IMR-90 (cell line): ENCODE data around the gene PAK4. TPM values are rescaled to one million over a fixed set of nuclear protein-coding genes. Genes with fewer than 3 reads are reported as not detected.

Source experiments
- ATAC-seq: fragments of 200-7000 bp; cut with Tn5 transposase; 2 replicates; pipeline ENCODE4 v1.9.1; 2020; ENCODE audit warnings: low read depth, mild to moderate bottlenecking, moderate library complexity
- BruUV-seq: library from RNA; stranded (reverse); fragments of 400-500 nt; replicated peaks from 2 replicates; lab custom pipeline; 2021; lab: Mats Ljungman, UMichigan
- CTCF ChIA-PET: fragments of 300-600 bp; formaldehyde crosslinking; extraction: SDS; loops from one replicate; lab custom pipeline; 2021; ENCODE audit warnings: antibody characterized with exemption; lab: Yijun Ruan, JAX
- POLR2A ChIA-PET: fragments of 300-600 bp; sonication (Branson Sonifier 250); formaldehyde crosslinking; loops from one replicate; lab custom pipeline; 2022; ENCODE audit warnings: antibody characterized with exemption; ENCODE audit not compliant: unreplicated experiment; lab: Charles Lee
- DNase-seq: peaks from one replicate; pipeline ENCODE4 v3.0.0; 2013
- H2AFZ ChIP-seq: replicated peaks from 2 replicates; pipeline ENCODE3; 2013; ENCODE audit warnings: low read length, mild to moderate bottlenecking; ENCODE audit not compliant: poor library complexity
- H2AK5ac ChIP-seq: 2 replicates; pipeline ENCODE4 v1.6.1; 2013; ENCODE audit warnings: low read depth, low read length, inconsistent platforms
- H2AK9ac ChIP-seq: replicated peaks from 2 replicates; pipeline ENCODE3; 2013; ENCODE audit warnings: mild to moderate bottlenecking, low read depth, low read length, moderate library complexity; ENCODE audit not compliant: poor library complexity
- H2BK120ac ChIP-seq: 2 replicates; pipeline ENCODE4 v1.6.1; 2013; ENCODE audit warnings: low read depth, low read length, inconsistent platforms
- H2BK15ac ChIP-seq: 3 replicates; pipeline ENCODE4 v1.6.1; 2013; ENCODE audit warnings: low read depth, low read length, inconsistent platforms
- H2BK20ac ChIP-seq: 2 replicates; pipeline ENCODE4 v1.6.1; 2013; ENCODE audit warnings: low read depth, mild to moderate bottlenecking, inconsistent platforms, low read length, moderate library complexity
- H2BK5ac ChIP-seq: 2 replicates; pipeline ENCODE4 v1.6.1; 2013; ENCODE audit warnings: mild to moderate bottlenecking, low read depth, low read length, inconsistent platforms; ENCODE audit not compliant: poor library complexity, severe bottlenecking
- H3K14ac ChIP-seq: replicated peaks from 2 replicates; pipeline ENCODE4 v1.6.1; 2013; ENCODE audit warnings: low read depth, low read length, inconsistent platforms
- H3K18ac ChIP-seq: 2 replicates; pipeline ENCODE4 v1.6.1; 2013; ENCODE audit warnings: low read depth, low read length, control low read depth
- H3K23ac ChIP-seq: 2 replicates; pipeline ENCODE4 v1.6.1; 2013; ENCODE audit warnings: low read depth, low read length, inconsistent platforms
- H3K27ac ChIP-seq: 2 replicates; pipeline ENCODE4 v1.5.1; 2013; ENCODE audit warnings: mild to moderate bottlenecking, control low read depth, low read length; ENCODE audit not compliant: insufficient read depth
- H3K27me3 ChIP-seq: 2 replicates; pipeline ENCODE4 v1.6.1; 2013; ENCODE audit warnings: low read length; ENCODE audit not compliant: control insufficient read depth, insufficient read depth
- H3K36me3 ChIP-seq: 2 replicates; pipeline ENCODE4 v1.6.1; 2013; ENCODE audit warnings: low read length, mixed read lengths; ENCODE audit not compliant: control insufficient read depth, insufficient read depth
- H3K4ac ChIP-seq: 2 replicates; pipeline ENCODE4 v1.6.1; 2013; ENCODE audit warnings: low read depth, low read length, inconsistent platforms
- H3K4me1 ChIP-seq: 2 replicates; pipeline ENCODE4 v1.6.1; 2013; ENCODE audit warnings: low read length, mixed read lengths; ENCODE audit not compliant: control insufficient read depth, insufficient read depth
- H3K4me2 ChIP-seq: 2 replicates; pipeline ENCODE4 v1.6.1; 2013; ENCODE audit warnings: low read depth, mild to moderate bottlenecking, control low read depth, low read length, moderate library complexity
- H3K4me3 ChIP-seq: 2 replicates; pipeline ENCODE4 v1.5.1; 2013; ENCODE audit warnings: low read depth, mild to moderate bottlenecking, control low read depth, low read length, moderate library complexity; ENCODE audit not compliant: insufficient read depth
- H3K56ac ChIP-seq: 2 replicates; pipeline ENCODE4 v1.6.1; 2013; ENCODE audit warnings: low read length, inconsistent platforms; ENCODE audit not compliant: insufficient read depth; ENCODE audit errors: extremely low read depth
- H3K79me1 ChIP-seq, 2 experiments: 2 replicates each; pipeline ENCODE4 v1.6.1; 2013; ENCODE audit warnings: low read length in 2 of 2, inconsistent platforms in 1 of 2, low read depth in 1 of 2
- H3K9ac ChIP-seq: 2 replicates; pipeline ENCODE4 v1.6.1; 2013; ENCODE audit warnings: low read depth, low read length, control low read depth
- H3K9me1 ChIP-seq: 2 replicates; pipeline ENCODE4 v1.6.1; 2013; ENCODE audit warnings: low read length, inconsistent platforms; ENCODE audit not compliant: insufficient read depth
- H3K9me3 ChIP-seq: 2 replicates; pipeline ENCODE4 v1.6.1; 2013; ENCODE audit warnings: low read length; ENCODE audit not compliant: control insufficient read depth, insufficient read depth
- H4K20me1 ChIP-seq: 2 replicates; pipeline ENCODE4 v1.6.1; 2013; ENCODE audit warnings: low read length, inconsistent platforms; ENCODE audit not compliant: insufficient read depth
- H4K5ac ChIP-seq: 2 replicates; pipeline ENCODE4 v1.6.1; 2013; ENCODE audit warnings: mild to moderate bottlenecking, low read depth, low read length, control low read depth
- H4K8ac ChIP-seq, 2 experiments: 2 replicates each; pipeline ENCODE4 v1.6.1; 2013; ENCODE audit warnings: low read depth in 2 of 2, low read length in 2 of 2, control low read depth in 1 of 2, inconsistent platforms in 1 of 2
- H4K91ac ChIP-seq: 2 replicates; pipeline ENCODE4 v1.6.1; 2013; ENCODE audit warnings: low read depth, low read length, inconsistent platforms; ENCODE audit not compliant: insufficient read depth
- BHLHE40 ChIP-seq: fragments of 150-350 bp; IDR thresholded peaks from 2 replicates; pipeline ENCODE4 v1.6.1; 2016; ENCODE audit warnings: mild to moderate bottlenecking, low read depth, low read length
- CEBPB ChIP-seq: IDR thresholded peaks from 2 replicates; pipeline ENCODE4 v1.6.1; 2012; ENCODE audit warnings: low read depth, low read length, improper control_type of control experiment
- CHD1 ChIP-seq: IDR thresholded peaks from 2 replicates; pipeline ENCODE4 v1.6.1; 2012; ENCODE audit warnings: low read depth, low read length, improper control_type of control experiment
- CTCF ChIP-seq: conservative IDR thresholded peaks from 2 replicates; pipeline ENCODE4 v1.5.1; 2012; ENCODE audit warnings: mild to moderate bottlenecking, low read depth, low read length, improper control_type of control experiment
- ELK1 ChIP-seq: fragments of 150-350 bp; IDR thresholded peaks from 2 replicates; pipeline ENCODE4 v1.6.1; 2016; ENCODE audit warnings: low read depth, mild to moderate bottlenecking, low read length, moderate library complexity, borderline replicate concordance
- FOS ChIP-seq: fragments of 150-350 bp; IDR thresholded peaks from 2 replicates; pipeline ENCODE4 v1.6.1; 2016; ENCODE audit warnings: low read depth, low read length
- MAFK ChIP-seq: IDR thresholded peaks from 2 replicates; pipeline ENCODE4 v1.6.1; 2012; ENCODE audit warnings: low read depth, low read length, improper control_type of control experiment
- MAZ ChIP-seq: IDR thresholded peaks from 2 replicates; pipeline ENCODE4 v1.6.1; 2012; ENCODE audit warnings: low read depth, mild to moderate bottlenecking, low read length, improper control_type of control experiment, moderate library complexity, borderline replicate concordance
- MXI1 ChIP-seq: IDR thresholded peaks from 2 replicates; pipeline ENCODE4 v1.6.1; 2012; ENCODE audit warnings: low read depth, mild to moderate bottlenecking, low read length, moderate library complexity, borderline replicate concordance
- NFE2L2 ChIP-seq: fragments of 150-350 bp; IDR thresholded peaks from 2 replicates; pipeline ENCODE4 v1.6.1; 2016; ENCODE audit warnings: low read depth, mild to moderate bottlenecking, low read length
- POLR2A ChIP-seq: IDR thresholded peaks from 2 replicates; pipeline ENCODE4 v1.6.1; 2012; ENCODE audit warnings: mild to moderate bottlenecking, low read depth, low read length
- RAD21 ChIP-seq: IDR thresholded peaks from 2 replicates; pipeline ENCODE4 v1.6.1; 2012; ENCODE audit warnings: low read length, improper control_type of control experiment
- RCOR1 ChIP-seq: IDR thresholded peaks from 2 replicates; pipeline ENCODE4 v1.6.1; 2012; ENCODE audit warnings: mild to moderate bottlenecking, low read length, improper control_type of control experiment; ENCODE audit not compliant: insufficient replicate concordance
- RFX5 ChIP-seq: IDR thresholded peaks from 2 replicates; pipeline ENCODE4 v1.8.0; 2012; ENCODE audit warnings: low read depth, mild to moderate bottlenecking, low read length, moderate library complexity
- SMC3 ChIP-seq: fragments of 150-350 bp; IDR thresholded peaks from 2 replicates; pipeline ENCODE4 v1.6.1; 2016; ENCODE audit warnings: low read depth, mild to moderate bottlenecking, antibody characterized with exemption, low read length, moderate library complexity
- USF2 ChIP-seq: fragments of 150-350 bp; IDR thresholded peaks from 2 replicates; pipeline ENCODE4 v1.6.1; 2017; ENCODE audit warnings: mild to moderate bottlenecking, antibody characterized with exemption, low read length, low read depth
- WGBS, 2 experiments: methylation state at CpG; one replicate each; pipeline versions ENCODE4 v1.1.5 to v1.1.7; 2013; ENCODE audit warnings: missing lambda C conversion rate in 2 of 2; ENCODE audit not compliant: insufficient read length in 1 of 2; ENCODE audit errors: extremely low coverage in 2 of 2; 5-methylcytosine and 5-hydroxymethylcytosine counted together
- dilution Hi-C: fragments of 300-500 bp; cut with HindIII; formaldehyde crosslinking; loops from one replicate; pipeline ENCODE4 v1.14.3; 2018; ENCODE audit warnings: low sequenced_read_pairs; ENCODE audit not compliant: unreplicated experiment
- in situ Hi-C: fragments of 300-500 bp; cut with MboI; formaldehyde crosslinking; loops from 3 replicates; pipeline ENCODE4 v1.14.3; 2019; ENCODE audit warnings: low sequenced_read_pairs, inconsistent platforms, mixed read lengths
- intact Hi-C: fragments of 100-400 bp; cut with micrococcal nuclease; formaldehyde crosslinking; loops from 2 replicates; pipeline ENCODE4 v1.10.0; 2022
- polyA plus RNA-seq, 3 experiments: library from polyadenylated mRNA; depleted of rRNA; stranded (reverse); fragments of >200 nt; gene quantifications; 2 replicates each; pipeline ENCODE4 v1.2.3, GENCODE V29; 2012; ENCODE audit warnings: low replicate concordance in 1 of 3
- total RNA-seq: library from RNA; depleted of rRNA; stranded (reverse); fragments of >200 nt; gene quantifications from 2 replicates; pipeline ENCODE4 v1.2.3, GENCODE V29; 2012

PAK4 gene
- total and polyA plus RNA-seq, 2 of the 4 experiments (the other 2 are of a cell fraction): 2.0 to 27.2 TPM

- no peak overlapping the region for H3K27ac ChIP-seq
- in situ Hi-C loops (no loop called here), dilution Hi-C loops (no loop called here), intact Hi-C loops (no loop called here)
- TF ChIP-seq RCOR1 (no peak), USF2 (no peak), FOS (no peak), BHLHE40 (no peak), RFX5 (no peak), ELK1 (no peak), CTCF (no peak), MXI1 (no peak), CHD1 (no peak), POLR2A (no peak), CEBPB (no peak), NFE2L2 (no peak), MAZ (no peak), MAFK (no peak), SMC3 (no peak), RAD21 (no peak)
- H3K4ac ChIP-seq: 0 out of 2 replicates have a peak overlapping the region, but pooled peaks have one; percentile 6
- peak overlapping the region; percentile 44 for H2AK9ac ChIP-seq
- no TSS peak for BruUV-seq
- peaks cover 2% of the 10 kb centered on the region; the same call in 1 of the 2 replicates for H3K9me1 ChIP-seq
- H3K18ac ChIP-seq: no peak overlapping the region
- H2AK5ac ChIP-seq: 0 out of 2 replicates have a peak overlapping the region, but pooled peaks have one; percentile 24
- peaks cover 10% of the 10 kb centered on the region; the same call in 1 of the 2 replicates for H3K4me1 ChIP-seq
- 60% methylated on average over 1 of the region's 18 CpGs; no CpG with 5 or more reads in 1 of the 2 experiments for WGBS, 2 experiments
- no peak overlapping the region for H4K5ac ChIP-seq
- ATAC-seq (no peak), DNase-seq (peak; percentile 35)
- H3K14ac ChIP-seq: no peak overlapping the region; the same call in 1 of the 2 replicates
- H3K4me3 ChIP-seq: no peak overlapping the region
- H4K8ac ChIP-seq: no peak overlapping the region
- H2BK120ac ChIP-seq: no peak overlapping the region
- H2BK15ac ChIP-seq: no peak overlapping the region
- no peak overlapping the region for H3K9ac ChIP-seq
- no peak overlapping the region for H2BK5ac ChIP-seq
- H3K4me2 ChIP-seq: no peak overlapping the region
- H3K56ac ChIP-seq: no peak overlapping the region
- H3K27me3 ChIP-seq: no peaks in the 10 kb centered on the region
- peaks cover 62% of the 10 kb centered on the region for H4K20me1 ChIP-seq
- no peaks in the 10 kb centered on the region for H3K9me3 ChIP-seq
- H3K23ac ChIP-seq: no peak overlapping the region
- H3K36me3 ChIP-seq: no peaks in the 10 kb centered on the region
- ChIA-PET CTCF (no interaction called here), POLR2A (no interaction called here)
- H3K79me1 ChIP-seq: peaks cover 36 to 91% of the 10 kb centered on the region in 2 experiments
- H4K91ac ChIP-seq: no peak overlapping the region
- peak overlapping the region; percentile 53 for H2AFZ ChIP-seq
- H2BK20ac ChIP-seq: no peak overlapping the region
Observed at GRCh38 chr19:39131255-39131755, 5.7 kb downstream of the PAK4 start.
